Neuronal stem cell (in vitro differentiated cells): ENCODE results near the gene GALNTL6.

Experiments used
- DNase-seq: peaks from one replicate; pipeline ENCODE4 v3.0.0-alpha.2; 2013; ENCODE audit warnings: low spot score
- H2AFZ ChIP-seq: one replicate; pipeline ENCODE4 v1.6.1; 2013; ENCODE audit warnings: mild to moderate bottlenecking, low read length, inconsistent platforms
- H2AK5ac ChIP-seq: 2 replicates; pipeline ENCODE4 v1.6.1; 2013; ENCODE audit warnings: low read depth, mild to moderate bottlenecking, inconsistent platforms, low read length, moderate library complexity, mixed read lengths
- H2BK120ac ChIP-seq: 2 replicates; pipeline ENCODE4 v1.6.1; 2013; ENCODE audit warnings: low read depth, mild to moderate bottlenecking, inconsistent platforms, low read length, moderate library complexity, mixed read lengths
- H2BK12ac ChIP-seq: one replicate; pipeline ENCODE4 v1.6.1; 2013; ENCODE audit warnings: low read length, inconsistent platforms
- H2BK15ac ChIP-seq: 2 replicates; pipeline ENCODE4 v1.6.1; 2013; ENCODE audit warnings: mild to moderate bottlenecking, low read length, inconsistent platforms, mixed read lengths
- H2BK5ac ChIP-seq: one replicate; pipeline ENCODE4 v1.6.1; 2013; ENCODE audit warnings: inconsistent platforms, mild to moderate bottlenecking, low read length, moderate library complexity
- H3K14ac ChIP-seq: one replicate; pipeline ENCODE4 v1.6.1; 2013; ENCODE audit warnings: low read length, inconsistent platforms
- H3K18ac ChIP-seq: 2 replicates; pipeline ENCODE4 v1.6.1; 2013; ENCODE audit warnings: low read length, inconsistent platforms
- H3K23ac ChIP-seq: 2 replicates; pipeline ENCODE4 v1.6.1; 2013; ENCODE audit warnings: low read depth, mild to moderate bottlenecking, mixed read lengths, low read length, inconsistent platforms; ENCODE audit not compliant: poor library complexity
- H3K27ac ChIP-seq: replicated peaks from 3 replicates; pipeline ENCODE4 v1.5.1; 2013; ENCODE audit warnings: low read length, inconsistent platforms
- H3K27me3 ChIP-seq, 3 experiments: 2 replicates each; pipeline ENCODE4 v1.6.1; 2013; ENCODE audit warnings: low read length in 3 of 3, mild to moderate bottlenecking in 2 of 3, inconsistent platforms in 1 of 3, low read depth in 1 of 3, mixed read lengths in 1 of 3, moderate library complexity in 1 of 3; ENCODE audit not compliant: control insufficient read depth in 3 of 3, insufficient read depth in 3 of 3
- H3K36me3 ChIP-seq, 2 donors: replicated peaks in 1 of 2; 2 replicates each; pipeline ENCODE4 v1.6.1; 2013; ENCODE audit warnings: low read length in 2 of 2; ENCODE audit not compliant: control insufficient read depth in 2 of 2, insufficient read depth in 2 of 2
- H3K4ac ChIP-seq: 2 replicates; pipeline ENCODE4 v1.6.1; 2013; ENCODE audit warnings: inconsistent platforms, mild to moderate bottlenecking, low read length, moderate library complexity
- H3K4me1 ChIP-seq, 2 donors: 1 replicate in 1 of 2; 2 replicates in 1 of 2; pipeline ENCODE4 v1.6.1; 2013; ENCODE audit warnings: low read length in 2 of 2, low read depth in 1 of 2; ENCODE audit not compliant: control insufficient read depth in 2 of 2, insufficient read depth in 1 of 2
- H3K4me2 ChIP-seq: one replicate; pipeline ENCODE4 v1.6.1; 2013; ENCODE audit warnings: mild to moderate bottlenecking, low read length, inconsistent platforms; ENCODE audit not compliant: insufficient read depth, poor library complexity, severe bottlenecking
- H3K4me3 ChIP-seq, 2 donors: 2 replicates each; pipeline ENCODE4 v1.5.1; 2013; ENCODE audit warnings: low read length in 2 of 2, mild to moderate bottlenecking in 2 of 2, inconsistent platforms in 1 of 2, moderate library complexity in 1 of 2
- H3K79me1 ChIP-seq: one replicate; pipeline ENCODE4 v1.6.1; 2013; ENCODE audit warnings: low read depth, mild to moderate bottlenecking, inconsistent platforms, low read length, moderate library complexity
- H3K9ac ChIP-seq: one replicate; pipeline ENCODE4 v1.6.1; 2013; ENCODE audit warnings: mild to moderate bottlenecking, low read depth, low read length, inconsistent platforms; ENCODE audit not compliant: poor library complexity
- H3K9me3 ChIP-seq, 2 donors: replicated peaks in 1 of 2; 2 replicates each; pipeline versions ENCODE3 to v1.6.1; 2013; ENCODE audit warnings: low read length in 2 of 2, mild to moderate bottlenecking in 2 of 2, inconsistent platforms in 1 of 2, low read depth in 1 of 2, mixed read lengths in 1 of 2, moderate library complexity in 1 of 2; ENCODE audit not compliant: control insufficient read depth in 2 of 2, insufficient read depth in 1 of 2
- H4K8ac ChIP-seq: one replicate; pipeline ENCODE4 v1.6.1; 2013; ENCODE audit warnings: low read depth, mild to moderate bottlenecking, inconsistent platforms, low read length, moderate library complexity
- H4K91ac ChIP-seq: one replicate; pipeline ENCODE4 v1.6.1; 2013; ENCODE audit warnings: low read length, low read depth, mild to moderate bottlenecking, inconsistent platforms; ENCODE audit not compliant: poor library complexity
- WGBS, 2 donors: extraction: QIAGEN DNeasy Blood & Tissue Kit; methylation state at CpG; one replicate each; pipeline ENCODE4 v1.1.7; 2013; ENCODE audit warnings: missing lambda C conversion rate in 2 of 2, mixed read lengths in 1 of 2; ENCODE audit not compliant: insufficient read length in 2 of 2, insufficient replicate concordance in 1 of 2; ENCODE audit errors: extremely low coverage in 2 of 2; 5-methylcytosine and 5-hydroxymethylcytosine counted together

GALNTL6 gene

DNA sequence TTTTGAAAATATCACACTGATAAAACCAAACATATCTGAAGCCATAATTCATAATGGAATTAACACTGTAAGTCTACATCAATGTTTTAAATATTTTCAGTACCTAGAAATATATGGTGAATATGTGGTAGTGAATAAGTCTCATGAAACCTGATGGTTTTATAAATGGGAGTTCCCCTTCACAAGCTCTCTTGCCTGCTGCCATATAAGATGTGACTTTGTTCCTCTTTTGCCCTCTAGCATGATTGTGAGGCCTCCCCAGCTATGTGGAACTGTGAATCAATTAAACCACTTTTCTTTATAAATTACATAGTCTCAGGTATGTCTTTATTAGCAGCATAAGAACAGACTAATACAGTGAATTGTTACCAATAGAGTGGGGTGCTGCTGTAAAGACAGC is 818.6 kb downstream of the GALNTL6 start:
- no peak for DNase-seq
- no peak overlapping the region for H3K4ac ChIP-seq
- H3K36me3 ChIP-seq: no peaks in the 10 kb centered on the region
- no peak overlapping the region for H2BK12ac ChIP-seq
- H3K4me3 ChIP-seq: no peak overlapping the region
- H2BK5ac ChIP-seq: no peak overlapping the region
- H3K9me3 ChIP-seq: no peaks in the 10 kb centered on the region
- H3K4me2 ChIP-seq: no peak overlapping the region
- no peak overlapping the region for H3K23ac ChIP-seq
- no peak overlapping the region for H3K18ac ChIP-seq
- no peak overlapping the region for H3K14ac ChIP-seq
- H4K8ac ChIP-seq: no peak overlapping the region
- peaks cover 0 to 7% of the 10 kb centered on the region in 2 donors for H3K4me1 ChIP-seq
- H2AK5ac ChIP-seq: no peak overlapping the region
- no peak overlapping the region for H4K91ac ChIP-seq
- H2AFZ ChIP-seq: no peak overlapping the region
- H2BK15ac ChIP-seq: no peak overlapping the region
- no peaks in the 10 kb centered on the region for H3K79me1 ChIP-seq
- no peak overlapping the region for H3K27ac ChIP-seq
- H3K27me3 ChIP-seq: no peaks in the 10 kb centered on the region
- no peak overlapping the region for H3K9ac ChIP-seq
- H2BK120ac ChIP-seq: no peak overlapping the region

DNA sequence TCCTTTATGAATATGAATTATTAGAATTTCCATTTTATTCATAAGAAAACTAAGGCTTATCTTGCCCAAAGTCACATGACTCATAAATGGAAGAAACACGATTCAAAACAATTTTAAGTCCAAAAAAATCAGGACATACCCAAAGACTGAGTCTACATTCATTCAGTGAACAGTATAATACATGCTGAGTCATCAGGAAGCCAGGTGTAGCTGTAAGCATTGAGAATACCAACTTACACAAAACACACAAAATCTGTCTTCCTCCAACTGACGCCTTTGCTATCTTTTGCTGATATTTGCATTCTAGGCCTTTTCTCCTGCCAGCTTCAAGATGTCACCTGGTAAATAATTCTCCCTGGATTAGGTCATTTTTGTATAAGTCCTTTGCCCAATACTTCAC is 835.3 kb downstream of the GALNTL6 start:
- Histone ChIP-seq H3K23ac (no peak overlapping the region), H3K4me1 (peaks cover 1 to 15% of the 10 kb centered on the region in 2 donors), H3K36me3 (no peaks in the 10 kb centered on the region), H3K9ac (no peak overlapping the region), H3K18ac (no peak overlapping the region), H2BK120ac (no peak overlapping the region), H2AK5ac (no peak overlapping the region), H4K8ac (no peak overlapping the region), H2BK5ac (no peak overlapping the region), H2BK12ac (no peak overlapping the region), H2AFZ (no peak overlapping the region), H3K27me3 (no peaks in the 10 kb centered on the region), H3K4me3 (no peak overlapping the region), H3K4me2 (no peak overlapping the region), H2BK15ac (no peak overlapping the region), H3K79me1 (no peaks in the 10 kb centered on the region), H3K4ac (no peak overlapping the region), H4K91ac (no peak overlapping the region), H3K27ac (no peak overlapping the region), H3K9me3 (no peaks in the 10 kb centered on the region), H3K14ac (no peak overlapping the region)
- no peak for DNase-seq
- no CpG with 5 or more reads among the region's 2 CpGs for WGBS, 2 donors

- no peak overlapping the region for H3K4me3 ChIP-seq
- no CpG with 5 or more reads among the region's 2 CpGs for WGBS, 2 donors
These were observed 835.9 kb downstream of the GALNTL6 start for GRCh38 chr4:172649143-172649542.

DNA sequence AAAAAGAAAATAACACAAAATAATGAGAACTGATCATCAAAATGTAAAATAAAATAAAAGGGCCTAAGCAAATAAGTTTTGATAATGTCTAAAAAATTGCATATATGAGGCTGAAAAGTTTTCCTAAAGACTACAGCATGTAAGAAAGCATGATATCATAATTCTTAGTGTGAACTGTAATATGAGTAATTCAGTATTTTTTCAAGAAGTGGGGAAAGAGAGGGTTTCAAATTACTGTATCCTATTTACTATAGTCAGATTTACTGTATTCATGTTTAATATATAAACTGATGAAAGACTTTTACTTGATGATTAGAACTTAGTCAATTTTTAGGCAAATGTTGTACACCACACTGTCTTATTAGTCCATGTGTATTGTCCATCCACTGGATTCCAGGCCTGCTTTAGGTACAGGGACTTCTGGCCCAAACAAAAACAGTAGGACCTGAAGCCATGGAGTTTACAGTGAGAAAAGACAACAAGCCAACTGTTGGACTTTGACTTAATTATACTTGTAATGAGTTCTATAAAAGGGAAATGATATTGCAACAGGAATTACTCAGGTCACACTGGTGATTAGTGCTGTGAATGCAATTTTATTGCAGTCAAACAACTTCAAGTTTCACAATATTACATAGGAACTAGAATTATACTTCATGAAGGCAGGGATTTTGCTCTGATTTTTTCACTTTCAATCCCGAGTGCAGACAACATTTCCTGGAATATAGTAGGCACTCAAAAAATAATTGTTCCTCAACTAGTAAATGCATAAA is 837.7 kb downstream of the GALNTL6 start:
- no CpG with 5 or more reads among the region's 1 CpG for WGBS, 2 donors
- Histone ChIP-seq H2AFZ (peak overlapping the region; percentile 31), H3K14ac (no peak overlapping the region), H3K4me1 (peaks cover 1 to 30% of the 10 kb centered on the region in 2 donors), H4K91ac (no peak overlapping the region), H3K4ac (no peak overlapping the region), H2BK120ac (no peak overlapping the region), H3K4me3 (no peak overlapping the region), H3K79me1 (no peaks in the 10 kb centered on the region), H4K8ac (no peak overlapping the region), H3K27ac (no peak overlapping the region), H2BK12ac (no peak overlapping the region), H2AK5ac (no peak overlapping the region), H3K9ac (no peak overlapping the region), H3K9me3 (no peaks in the 10 kb centered on the region), H3K23ac (no peak overlapping the region), H3K36me3 (no peaks in the 10 kb centered on the region), H3K27me3 (no peaks in the 10 kb centered on the region), H3K4me2 (no peak overlapping the region), H3K18ac (no peak overlapping the region), H2BK15ac (no peak overlapping the region), H2BK5ac (no peak overlapping the region)
- DNase-seq: no peak

More at GRCh38 chr4:172649143-172649542, 835.9 kb downstream of the GALNTL6 start:
- H3K4me2 ChIP-seq: no peak overlapping the region
- H3K23ac ChIP-seq: no peak overlapping the region
- no peak overlapping the region for H3K4ac ChIP-seq
- no peak overlapping the region for H4K91ac ChIP-seq
- H3K9ac ChIP-seq: no peak overlapping the region
- no peaks in the 10 kb centered on the region for H3K36me3 ChIP-seq
- H4K8ac ChIP-seq: no peak overlapping the region
- H2BK12ac ChIP-seq: no peak overlapping the region
- no peak overlapping the region for H3K14ac ChIP-seq
- H3K4me1 ChIP-seq: peaks cover 1 to 21% of the 10 kb centered on the region in 2 donors
- no peak overlapping the region for H2BK15ac ChIP-seq
- DNase-seq: no peak
- no peaks in the 10 kb centered on the region for H3K27me3 ChIP-seq
- no peak overlapping the region for H3K18ac ChIP-seq
- H3K79me1 ChIP-seq: no peaks in the 10 kb centered on the region
- no peak overlapping the region for H3K27ac ChIP-seq
- H2BK5ac ChIP-seq: no peak overlapping the region
- no peak overlapping the region for H2AFZ ChIP-seq
- H2AK5ac ChIP-seq: no peak overlapping the region
- no peak overlapping the region for H2BK120ac ChIP-seq
- H3K9me3 ChIP-seq: no peaks in the 10 kb centered on the region
